CD4-positive, alpha-beta memory T cell (primary cell): Measurements from ENCODE around the gene UNC5A. TPM values are rescaled to one million over a fixed set of nuclear protein-coding genes. Genes with fewer than 3 reads are reported as not detected.

Source experiments
- CTCF ChIA-PET: fragments of 350-600 bp; sonication (Branson Sonifier 250); formaldehyde crosslinking; loops from one replicate; lab custom pipeline; 2021; ENCODE audit warnings: inconsistent platforms; ENCODE audit not compliant: partially characterized antibody; lab: Charles Lee
- POLR2A ChIA-PET: fragments of 350-600 bp; sonication (Branson Sonifier 250); formaldehyde crosslinking; loops from one replicate; lab custom pipeline; 2021; ENCODE audit not compliant: partially characterized antibody; lab: Charles Lee
- DNase-seq, 5 donors: peaks; one replicate each; pipeline versions ENCODE4 v3.0.0 to v3.0.0-alpha.2; 2020 to 2022; ENCODE audit warnings: mixed read lengths in 1 of 5
- H3K27ac ChIP-seq: one replicate; pipeline ENCODE4 v1.7.0; 2013; ENCODE audit warnings: low read depth, low read length
- H3K27me3 ChIP-seq: 2 replicates; pipeline ENCODE4 v1.7.0; 2013; ENCODE audit warnings: mild to moderate bottlenecking, low read length, moderate library complexity; ENCODE audit not compliant: insufficient read depth
- H3K36me3 ChIP-seq: 2 replicates; pipeline ENCODE4 v1.7.0; 2013; ENCODE audit warnings: mild to moderate bottlenecking, low read length, moderate library complexity; ENCODE audit not compliant: insufficient read depth
- H3K4me1 ChIP-seq: 2 replicates; pipeline ENCODE4 v1.7.0; 2013; ENCODE audit warnings: mild to moderate bottlenecking, low read length, moderate library complexity; ENCODE audit not compliant: insufficient read depth
- H3K4me3 ChIP-seq, 2 donors: one replicate each; pipeline ENCODE4 v1.7.0; 2013; ENCODE audit warnings: low read length in 2 of 2, mild to moderate bottlenecking in 1 of 2
- H3K9me3 ChIP-seq, 2 donors: one replicate each; pipeline ENCODE4 v1.7.0; 2013; ENCODE audit warnings: low read length in 2 of 2, control low read depth in 1 of 2; ENCODE audit not compliant: control insufficient read depth in 1 of 2
- H3K27ac Mint-ChIP-seq, 7 donors: one replicate each; pipeline ENCODE4 v1.8.0; 2020 to 2021; ENCODE audit warnings: mixed read lengths in 7 of 7, mild to moderate bottlenecking in 6 of 7, inconsistent platforms in 3 of 7, moderate library complexity in 3 of 7
- H3K27me3 Mint-ChIP-seq, 2 donors: one replicate each; pipeline ENCODE4 v1.8.0; 2020 to 2021; ENCODE audit warnings: mixed read lengths in 2 of 2
- H3K36me3 Mint-ChIP-seq, 2 donors: one replicate each; pipeline ENCODE4 v1.8.0; 2020 to 2021; ENCODE audit warnings: mixed read lengths in 2 of 2, inconsistent platforms in 1 of 2, mild to moderate bottlenecking in 1 of 2
- H3K4me1 Mint-ChIP-seq, 4 donors: one replicate each; pipeline ENCODE4 v1.8.0; 2020 to 2021; ENCODE audit warnings: mixed read lengths in 4 of 4, mild to moderate bottlenecking in 1 of 4
- H3K4me3 Mint-ChIP-seq, 8 donors: one replicate each; pipeline ENCODE4 v1.8.0; 2020 to 2021; ENCODE audit warnings: mixed read lengths in 8 of 8, mild to moderate bottlenecking in 7 of 8, moderate library complexity in 6 of 8, inconsistent platforms in 3 of 8
- H3K9me3 Mint-ChIP-seq, 8 donors: one replicate each; pipeline ENCODE4 v1.8.0; 2020 to 2021; ENCODE audit warnings: mixed read lengths in 8 of 8, mild to moderate bottlenecking in 5 of 8, inconsistent platforms in 3 of 8, moderate library complexity in 1 of 8
- intact Hi-C: fragments of 100-400 bp; cut with micrococcal nuclease; formaldehyde crosslinking; loops from one replicate; pipeline ENCODE4 v1.15.1; 2023
- polyA plus RNA-seq, 2 donors: library from polyadenylated mRNA; unstranded; fragments of 300-500 nt; fragmentation: Illumina TruSeq; gene quantifications; one replicate each; pipeline ENCODE4 v1.2.3, GENCODE V29; 2021
- total RNA-seq, 2 experiments: library from RNA; stranded (reverse); gene quantifications; one replicate each; pipeline ENCODE4 v1.2.3, GENCODE V29; 2021

The UNC5A gene
- total and polyA plus RNA-seq, 4 experiments from 2014 or later: not detected

- Histone ChIP-seq H3K4me3 (no peak overlapping the region), H3K36me3 (no peaks in the 10 kb centered on the region), H3K27me3 (no peaks in the 10 kb centered on the region), H3K4me1 (no peaks in the 10 kb centered on the region), H3K27ac (no peak overlapping the region), H3K9me3 (no peaks in the 10 kb centered on the region)
- CTCF ChIA-PET: no interaction called here
- no peak for DNase-seq
- H3K4me1 Mint-ChIP-seq: peaks cover 0 to 1% (median 0%) of the 10 kb centered on the region in 4 donors
- no peak overlapping the region for H3K27ac Mint-ChIP-seq
- intact Hi-C loops: no loop called here
- POLR2A ChIA-PET: no interaction called here
- no peak overlapping the region for H3K4me3 Mint-ChIP-seq
- no peaks in the 10 kb centered on the region for H3K9me3 Mint-ChIP-seq
- H3K27me3 Mint-ChIP-seq: peaks cover 28 to 30% of the 10 kb centered on the region in 2 donors
- H3K36me3 Mint-ChIP-seq: no peaks in the 10 kb centered on the region
Observed at GRCh38 chr5:176797456-176798050, 12.8 kb upstream of the UNC5A start.

- Histone ChIP-seq H3K4me1 (no peaks in the 10 kb centered on the region), H3K4me3 (no peak overlapping the region), H3K27me3 (no peaks in the 10 kb centered on the region), H3K9me3 (no peaks in the 10 kb centered on the region), H3K36me3 (no peaks in the 10 kb centered on the region), H3K27ac (no peak overlapping the region)
- H3K4me1 Mint-ChIP-seq: peaks cover 0 to 1% (median 0%) of the 10 kb centered on the region in 4 donors
- intact Hi-C loops: no loop called here
- CTCF ChIA-PET: no interaction called here
- DNase-seq: no peak
- H3K36me3 Mint-ChIP-seq: no peaks in the 10 kb centered on the region
- H3K27me3 Mint-ChIP-seq: peaks cover 33% of the 10 kb centered on the region in 2 donors
- H3K4me3 Mint-ChIP-seq: no peak overlapping the region
- no peaks in the 10 kb centered on the region for H3K9me3 Mint-ChIP-seq
- POLR2A ChIA-PET: no interaction called here
- no peak overlapping the region for H3K27ac Mint-ChIP-seq
Observed at GRCh38 chr5:176798086-176798876, 12.1 kb upstream of the UNC5A start.

- intact Hi-C loops: no loop called here
- DNase-seq: no peak
- POLR2A ChIA-PET: no interaction called here
- Mint-ChIP-seq H3K9me3 (peaks cover 0 to under 1% (median 0%) of the 10 kb centered on the region in 8 donors), H3K4me3 (no peak overlapping the region), H3K4me1 (peaks cover 0 to 1% (median 0%) of the 10 kb centered on the region in 4 donors), H3K27me3 (peaks cover 34 to 38% of the 10 kb centered on the region in 2 donors), H3K27ac (no peak overlapping the region), H3K36me3 (no peaks in the 10 kb centered on the region)
- no peaks in the 10 kb centered on the region for H3K36me3 ChIP-seq
- H3K9me3 ChIP-seq: no peaks in the 10 kb centered on the region
- no peak overlapping the region for H3K4me3 ChIP-seq
- H3K27me3 ChIP-seq: no peaks in the 10 kb centered on the region
- CTCF ChIA-PET: no interaction called here
- no peaks in the 10 kb centered on the region for H3K4me1 ChIP-seq
- H3K27ac ChIP-seq: no peak overlapping the region
Observed at GRCh38 chr5:176798949-176799348, 11.4 kb upstream of the UNC5A start.

GRCh38 chr5:176799488-176799887, 10.9 kb upstream of the UNC5A start:
- ChIA-PET CTCF (no interaction called here), POLR2A (no interaction called here)
- Histone ChIP-seq H3K27ac (no peak overlapping the region), H3K36me3 (no peaks in the 10 kb centered on the region), H3K9me3 (no peaks in the 10 kb centered on the region), H3K4me1 (no peaks in the 10 kb centered on the region), H3K4me3 (no peak overlapping the region), H3K27me3 (no peaks in the 10 kb centered on the region)
- Mint-ChIP-seq H3K4me3 (no peak overlapping the region), H3K36me3 (no peaks in the 10 kb centered on the region), H3K27ac (no peak overlapping the region), H3K4me1 (peaks cover 0 to 1% (median 0%) of the 10 kb centered on the region in 4 donors), H3K9me3 (peaks cover 0 to 3% (median 0%) of the 10 kb centered on the region in 8 donors), H3K27me3 (peaks cover 35 to 39% of the 10 kb centered on the region in 2 donors)
- DNase-seq: no peak
- intact Hi-C loops: no loop called here

- no peaks in the 10 kb centered on the region for H3K9me3 ChIP-seq
- no peak for DNase-seq
- intact Hi-C loops: no loop called here
- no peak overlapping the region for H3K27ac ChIP-seq
- CTCF ChIA-PET: no interaction called here
- peaks cover 0 to 1% (median 0%) of the 10 kb centered on the region in 4 donors for H3K4me1 Mint-ChIP-seq
- no peaks in the 10 kb centered on the region for H3K27me3 ChIP-seq
- H3K4me1 ChIP-seq: no peaks in the 10 kb centered on the region
- no peak overlapping the region for H3K4me3 ChIP-seq
- no peaks in the 10 kb centered on the region for H3K36me3 ChIP-seq
- H3K9me3 Mint-ChIP-seq: peaks cover 0 to 3% (median 0%) of the 10 kb centered on the region in 8 donors
- no peak overlapping the region for H3K27ac Mint-ChIP-seq
- no peaks in the 10 kb centered on the region for H3K36me3 Mint-ChIP-seq
- POLR2A ChIA-PET: no interaction called here
- H3K27me3 Mint-ChIP-seq: peaks cover 34 to 39% of the 10 kb centered on the region in 2 donors
- no peak overlapping the region for H3K4me3 Mint-ChIP-seq
Observed at GRCh38 chr5:176800024-176800423, 10.3 kb upstream of the UNC5A start.

- no peak overlapping the region for H3K4me3 ChIP-seq
- no peak for DNase-seq
- no peaks in the 10 kb centered on the region for H3K36me3 ChIP-seq
- intact Hi-C loops: no loop called here
- H3K27me3 Mint-ChIP-seq: peaks cover 22 to 40% of the 10 kb centered on the region in 2 donors
- POLR2A ChIA-PET: no interaction called here
- H3K4me1 ChIP-seq: no peaks in the 10 kb centered on the region
- H3K36me3 Mint-ChIP-seq: no peaks in the 10 kb centered on the region
- no peaks in the 10 kb centered on the region for H3K4me1 Mint-ChIP-seq
- no peaks in the 10 kb centered on the region for H3K9me3 ChIP-seq
- H3K4me3 Mint-ChIP-seq: no peak overlapping the region
- H3K9me3 Mint-ChIP-seq: peaks cover 0 to 3% (median 0%) of the 10 kb centered on the region in 8 donors
- CTCF ChIA-PET: no interaction called here
- H3K27me3 ChIP-seq: no peaks in the 10 kb centered on the region
- H3K27ac ChIP-seq: no peak overlapping the region
- H3K27ac Mint-ChIP-seq: no peak overlapping the region
Observed at GRCh38 chr5:176802116-176802784, 8.1 kb upstream of the UNC5A start.
